HEK293 (cell line): ENCODE data around the gene TSC22D2.

Experiments used
- CTCF ChIA-PET: fragments of 350-600 bp; formaldehyde crosslinking; extraction: SDS; loops from one replicate; lab custom pipeline; 2021; ENCODE audit warnings: antibody characterized with exemption; lab: Yijun Ruan, JAX
- POLR2A ChIA-PET: fragments of 300-600 bp; formaldehyde crosslinking; extraction: SDS; loops from one replicate; lab custom pipeline; 2020; ENCODE audit warnings: antibody characterized with exemption, inconsistent platforms; lab: Yijun Ruan, JAX
- H3K27ac ChIP-seq: fragments of 200-500 bp; sonication (Bioruptor generic); 2 replicates; pipeline ENCODE4 v1.5.1; 2014; ENCODE audit warnings: low read depth, low read length, control low read depth, inconsistent platforms; ENCODE audit errors: extremely low read depth
- H3K36me3 ChIP-seq, 2 experiments: fragments of 200-500 bp in 1 of 2; sonication (Bioruptor generic) in 1 of 2; 1 replicate in 1 of 2; 2 replicates in 1 of 2; pipeline ENCODE4 v1.5.1; 2014 to 2017; ENCODE audit warnings: inconsistent platforms in 2 of 2, low read length in 2 of 2; ENCODE audit not compliant: control insufficient read depth in 2 of 2, insufficient read depth in 1 of 2
- H3K4me1 ChIP-seq: fragments of 200-500 bp; sonication (Bioruptor generic); 2 replicates; pipeline ENCODE4 v1.5.1; 2014; ENCODE audit warnings: mild to moderate bottlenecking, low read length, inconsistent platforms; ENCODE audit not compliant: control insufficient read depth, insufficient read depth
- H3K4me3 ChIP-seq: 2 replicates; pipeline ENCODE4 v1.5.1; 2011; ENCODE audit warnings: low read depth, mild to moderate bottlenecking, control low read depth, low read length, moderate library complexity
- H3K9me3 ChIP-seq: fragments of 200-500 bp; sonication (Bioruptor generic); 2 replicates; pipeline ENCODE4 v1.5.1; 2014; ENCODE audit warnings: low read depth, low read length, inconsistent platforms; ENCODE audit not compliant: control insufficient read depth, insufficient read depth
- CTCF ChIP-seq: fragments of 450-650 bp; formaldehyde crosslinking; IDR thresholded peaks from 2 replicates; pipeline ENCODE4 v1.5.1; 2016; ENCODE audit warnings: missing biosample characterization, missing genetic modification characterization
- HOXA7 ChIP-seq: sonication (generic); formaldehyde crosslinking; IDR thresholded peaks from 2 replicates; pipeline ENCODE4 v1.8.1; 2022; ENCODE audit warnings: missing genetic modification reagents, borderline replicate concordance
- KLF1 ChIP-seq: fragments of 450-650 bp; formaldehyde crosslinking; IDR thresholded peaks from 2 replicates; pipeline ENCODE4 v1.5.1; 2016; ENCODE audit warnings: missing biosample characterization, missing genetic modification characterization
- SCRT2 ChIP-seq: fragments of 450-650 bp; formaldehyde crosslinking; IDR thresholded peaks from 2 replicates; pipeline ENCODE4 v1.5.1; 2016; ENCODE audit warnings: missing biosample characterization, missing genetic modification characterization
- TSHZ1 ChIP-seq: fragments of 450-650 bp; formaldehyde crosslinking; IDR thresholded peaks from 2 replicates; pipeline ENCODE4 v1.5.1; 2016; ENCODE audit warnings: missing biosample characterization, missing genetic modification characterization, borderline replicate concordance
- ZBTB17 ChIP-seq: fragments of 450-650 bp; formaldehyde crosslinking; IDR thresholded peaks from 2 replicates; pipeline ENCODE4 v1.5.1; 2016; ENCODE audit warnings: missing biosample characterization, missing genetic modification characterization
- ZFP69B ChIP-seq: fragments of 450-650 bp; formaldehyde crosslinking; IDR thresholded peaks from 2 replicates; pipeline ENCODE4 v1.5.1; 2016; ENCODE audit warnings: missing biosample characterization, missing genetic modification characterization
- ZNF155 ChIP-seq: fragments of 450-650 bp; formaldehyde crosslinking; IDR thresholded peaks from 2 replicates; pipeline ENCODE4 v1.5.1; 2016; ENCODE audit warnings: missing biosample characterization, missing genetic modification characterization
- ZNF18 ChIP-seq: fragments of 450-650 bp; formaldehyde crosslinking; IDR thresholded peaks from 2 replicates; pipeline ENCODE4 v1.5.1; 2016; ENCODE audit warnings: missing biosample characterization, missing genetic modification characterization
- ZNF266 ChIP-seq: fragments of 450-650 bp; formaldehyde crosslinking; IDR thresholded peaks from 2 replicates; pipeline ENCODE4 v1.5.1; 2016; ENCODE audit warnings: missing biosample characterization, missing genetic modification characterization, low read depth
- ZNF274 ChIP-seq, 2 experiments: fragments of 200-500 bp in 1 of 2; fragments of 450-650 bp in 1 of 2; sonication (Bioruptor generic) in 1 of 2; formaldehyde crosslinking in 1 of 2; IDR thresholded peaks; 2 replicates each; pipeline versions ENCODE4 v1.5.1 to v1.6.1; 2014 to 2016; ENCODE audit warnings: borderline replicate concordance in 1 of 2, inconsistent platforms in 1 of 2, low read length in 1 of 2, missing biosample characterization in 1 of 2, missing genetic modification characterization in 1 of 2
- ZNF292 ChIP-seq: fragments of 450-650 bp; formaldehyde crosslinking; IDR thresholded peaks from 2 replicates; pipeline ENCODE4 v1.5.1; 2016; ENCODE audit warnings: low read depth, missing biosample characterization, missing genetic modification characterization, borderline replicate concordance
- ZNF302 ChIP-seq: fragments of 450-650 bp; formaldehyde crosslinking; IDR thresholded peaks from 2 replicates; pipeline ENCODE4 v1.5.1; 2016; ENCODE audit warnings: missing biosample characterization, missing genetic modification characterization, low read depth
- ZNF37A ChIP-seq: fragments of 450-650 bp; IDR thresholded peaks from 2 replicates; pipeline ENCODE4 v1.5.1; 2018; ENCODE audit warnings: missing biosample characterization, missing genetic modification characterization
- ZNF571 ChIP-seq: fragments of 450-650 bp; formaldehyde crosslinking; IDR thresholded peaks from 2 replicates; pipeline ENCODE4 v1.5.0; 2017; ENCODE audit warnings: missing biosample characterization, missing genetic modification characterization
- ZNF610 ChIP-seq: fragments of 450-650 bp; formaldehyde crosslinking; IDR thresholded peaks from 2 replicates; pipeline ENCODE4 v1.5.1; 2016; ENCODE audit warnings: missing biosample characterization, missing genetic modification characterization, borderline replicate concordance
- ZNF621 ChIP-seq: fragments of 450-650 bp; formaldehyde crosslinking; IDR thresholded peaks from 2 replicates; pipeline ENCODE4 v1.5.1; 2017; ENCODE audit warnings: missing biosample characterization, missing genetic modification characterization
- ZNF626 ChIP-seq: fragments of 450-650 bp; sonication (Bioruptor Pico); formaldehyde crosslinking; IDR thresholded peaks from 2 replicates; pipeline ENCODE4 v1.5.1; 2018; ENCODE audit warnings: missing biosample characterization, missing genetic modification characterization, inconsistent platforms
- ZNF664 ChIP-seq: fragments of 450-650 bp; formaldehyde crosslinking; IDR thresholded peaks from 2 replicates; pipeline ENCODE4 v1.5.1; 2016; ENCODE audit warnings: missing biosample characterization, missing genetic modification characterization
- ZNF670 ChIP-seq: fragments of 450-650 bp; formaldehyde crosslinking; IDR thresholded peaks from 2 replicates; pipeline ENCODE4 v1.5.1; 2016; ENCODE audit warnings: missing biosample characterization, missing genetic modification characterization, low read depth
- ZNF76 ChIP-seq: fragments of 450-650 bp; formaldehyde crosslinking; IDR thresholded peaks from 2 replicates; pipeline ENCODE4; 2016; ENCODE audit warnings: low read depth, missing biosample characterization, missing genetic modification characterization, borderline replicate concordance
- ZNF777 ChIP-seq: fragments of 450-650 bp; formaldehyde crosslinking; IDR thresholded peaks from 2 replicates; pipeline ENCODE4 v1.5.1; 2017; ENCODE audit warnings: missing biosample characterization, missing genetic modification characterization, borderline replicate concordance
- TF ChIP-seq, protein P1 (sequence below): fragments of 450-650 bp; formaldehyde crosslinking; IDR thresholded peaks from 2 replicates; pipeline ENCODE4 v1.5.1; 2016; ENCODE audit warnings: missing biosample characterization, missing genetic modification characterization
- TF ChIP-seq, protein P2 (sequence below): fragments of 450-650 bp; formaldehyde crosslinking; IDR thresholded peaks from 2 replicates; pipeline ENCODE4 v1.5.1; 2017; ENCODE audit warnings: missing biosample characterization, missing genetic modification characterization
- TF ChIP-seq, protein P3 (sequence below): fragments of 450-650 bp; formaldehyde crosslinking; IDR thresholded peaks from 2 replicates; pipeline ENCODE4 v1.5.1; 2016; ENCODE audit warnings: missing biosample characterization, missing genetic modification characterization

TSC22D2 gene

GRCh38 chr3:150390087-150390486 lies 18.0 kb upstream of the TSC22D2 start:
- Histone ChIP-seq H3K9me3 (no peaks in the 10 kb centered on the region), H3K36me3 (no peaks in the 10 kb centered on the region), H3K4me1 (no peaks in the 10 kb centered on the region), H3K4me3 (no peak overlapping the region), H3K27ac (no peak overlapping the region)
- ChIA-PET CTCF (no interaction called here), POLR2A (no interaction called here)
- no peak for TF ChIP-seq ZNF571 (tag by site-specific recombination)
- TF ChIP-seq ZNF76 (tag by site-specific recombination), result no peak
- no peak for TF ChIP-seq ZNF610 (tag by site-specific recombination)
- TF ChIP-seq ZNF274 (IDR thresholded peaks at IDR 0.05; ENCODE audit: low read length), result no peak
- no peak for TF ChIP-seq ZNF274 (tag by site-specific recombination; IDR thresholded peaks at IDR 0.05; ENCODE audit: borderline replicate concordance)
- TF ChIP-seq HOXA7 (CRISPR knock-in tag), result no peak
- TF ChIP-seq, protein P1, sequence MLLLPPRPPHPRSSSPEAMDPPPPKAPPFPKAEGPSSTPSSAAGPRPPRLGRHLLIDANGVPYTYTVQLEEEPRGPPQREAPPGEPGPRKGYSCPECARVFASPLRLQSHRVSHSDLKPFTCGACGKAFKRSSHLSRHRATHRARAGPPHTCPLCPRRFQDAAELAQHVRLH (tag by site-specific recombination), result no peak
- TF ChIP-seq ZNF18 (tag by site-specific recombination), result no peak
- no peak for TF ChIP-seq ZNF266 (tag by site-specific recombination)
- TF ChIP-seq ZFP69B (tag by site-specific recombination), result no peak
- no peak for TF ChIP-seq SCRT2 (tag by site-specific recombination)
- no peak for TF ChIP-seq ZNF626 (tag by site-specific recombination)
- no peak for TF ChIP-seq CTCF (tag by site-specific recombination)
- no peak for TF ChIP-seq ZNF621 (tag by site-specific recombination)
- no peak for TF ChIP-seq ZNF670 (tag by site-specific recombination)
- TF ChIP-seq ZBTB17 (tag by site-specific recombination), result no peak
- TF ChIP-seq, protein P2, sequence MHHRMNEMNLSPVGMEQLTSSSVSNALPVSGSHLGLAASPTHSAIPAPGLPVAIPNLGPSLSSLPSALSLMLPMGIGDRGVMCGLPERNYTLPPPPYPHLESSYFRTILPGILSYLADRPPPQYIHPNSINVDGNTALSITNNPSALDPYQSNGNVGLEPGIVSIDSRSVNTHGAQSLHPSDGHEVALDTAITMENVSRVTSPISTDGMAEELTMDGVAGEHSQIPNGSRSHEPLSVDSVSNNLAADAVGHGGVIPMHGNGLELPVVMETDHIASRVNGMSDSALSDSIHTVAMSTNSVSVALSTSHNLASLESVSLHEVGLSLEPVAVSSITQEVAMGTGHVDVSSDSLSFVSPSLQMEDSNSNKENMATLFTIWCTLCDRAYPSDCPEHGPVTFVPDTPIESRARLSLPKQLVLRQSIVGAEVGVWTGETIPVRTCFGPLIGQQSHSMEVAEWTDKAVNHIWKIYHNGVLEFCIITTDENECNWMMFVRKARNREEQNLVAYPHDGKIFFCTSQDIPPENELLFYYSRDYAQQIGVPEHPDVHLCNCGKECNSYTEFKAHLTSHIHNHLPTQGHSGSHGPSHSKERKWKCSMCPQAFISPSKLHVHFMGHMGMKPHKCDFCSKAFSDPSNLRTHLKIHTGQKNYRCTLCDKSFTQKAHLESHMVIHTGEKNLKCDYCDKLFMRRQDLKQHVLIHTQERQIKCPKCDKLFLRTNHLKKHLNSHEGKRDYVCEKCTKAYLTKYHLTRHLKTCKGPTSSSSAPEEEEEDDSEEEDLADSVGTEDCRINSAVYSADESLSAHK (tag by site-specific recombination), result no peak
- TF ChIP-seq KLF1 (tag by site-specific recombination), result no peak
- no peak for TF ChIP-seq ZNF292 (tag by site-specific recombination)
- TF ChIP-seq ZNF37A (tag by site-specific recombination), result no peak
- no peak for TF ChIP-seq ZNF155 (tag by site-specific recombination)

GRCh38 chr3:150391161-150391560 lies 16.9 kb upstream of the TSC22D2 start:
- Histone ChIP-seq H3K36me3 (no peaks in the 10 kb centered on the region), H3K4me3 (no peak overlapping the region), H3K4me1 (no peaks in the 10 kb centered on the region), H3K27ac (no peak overlapping the region), H3K9me3 (no peaks in the 10 kb centered on the region)
- ChIA-PET CTCF (interaction anchor here (0.6 kb wide), 1 partner anchor 11 kb away, joined by 3 read pairs; no protein-coding TSS in a partner anchor), POLR2A (no interaction called here)
- TF ChIP-seq ZNF777 (tag by site-specific recombination), result no peak
- TF ChIP-seq, protein P3, sequence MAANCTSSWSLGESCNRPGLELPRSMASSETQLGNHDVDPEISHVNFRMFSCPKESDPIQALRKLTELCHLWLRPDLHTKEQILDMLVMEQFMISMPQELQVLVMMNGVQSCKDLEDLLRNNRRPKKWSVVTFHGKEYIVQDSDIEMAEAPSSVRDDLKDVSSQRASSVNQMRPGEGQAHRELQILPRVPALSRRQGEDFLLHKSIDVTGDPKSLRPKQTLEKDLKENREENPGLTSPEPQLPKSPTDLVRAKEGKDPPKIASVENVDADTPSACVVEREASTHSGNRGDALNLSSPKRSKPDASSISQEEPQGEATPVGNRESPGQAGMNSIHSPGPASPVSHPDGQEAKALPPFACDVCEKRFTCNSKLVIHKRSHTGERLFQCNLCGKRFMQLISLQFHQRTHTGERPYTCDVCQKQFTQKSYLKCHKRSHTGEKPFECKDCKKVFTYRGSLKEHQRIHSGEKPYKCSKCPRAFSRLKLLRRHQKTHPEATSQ (tag by site-specific recombination), result no peak
- TF ChIP-seq ZNF664 (tag by site-specific recombination), result no peak
- no peak for TF ChIP-seq ZNF302 (tag by site-specific recombination)
- no peak for TF ChIP-seq TSHZ1 (tag by site-specific recombination)
